ENCODE data around the gene AMACR. TPM values are rescaled to one million over a fixed set of nuclear protein-coding genes. Genes with fewer than 3 reads are reported as not detected.

The AMACR gene
- total and polyA plus RNA-seq, 9 of the 15 experiments (the other 6 are each of a cell fraction or from before 2014, with no cell fraction given) = 0.72 to 4.6 (median 4.0) TPM

DNA sequence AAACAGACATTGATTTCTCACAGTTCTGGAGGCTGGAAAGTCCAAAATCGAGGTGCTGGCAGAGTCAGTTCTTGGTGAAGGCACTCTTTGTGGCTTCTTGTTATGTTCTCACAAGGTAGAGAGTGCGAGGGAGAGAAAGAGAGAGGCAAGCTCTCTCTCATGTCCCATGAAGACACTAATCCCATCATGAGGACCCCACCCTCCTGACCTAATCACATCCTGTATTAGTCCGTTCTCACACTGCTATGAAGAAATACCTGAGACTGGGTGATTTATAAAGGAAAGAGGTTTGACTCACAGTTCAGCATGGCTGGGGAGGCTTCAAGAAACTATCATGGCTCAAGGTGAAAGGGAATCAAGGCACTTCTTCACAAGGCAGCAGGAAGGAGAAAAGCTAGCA lies 5.7 kb upstream of the AMACR start:
- no peak for TF ChIP-seq LARP7 (IDR thresholded peaks at IDR 0.05)
- TF ChIP-seq ZNF707 (CRISPR knock-in tag; conservative IDR thresholded peaks at IDR 0.05) = no peak
- Histone ChIP-seq H3K36me3 (ENCODE audit: control insufficient read depth, insufficient read depth, low read length) (no peaks in the 10 kb centered on the region), H4K20me1 (replicated peaks; ENCODE audit: control insufficient read depth, insufficient read depth, low read length) (no peaks in the 10 kb centered on the region), H3K4me2 (ENCODE audit: insufficient read depth, low read length) (no peak overlapping the region), H3K27me3 (ENCODE audit: control insufficient read depth in 2 of 2, insufficient read depth in 2 of 2, low read length in 2 of 2) (peaks cover 0 to 3% of the 10 kb centered on the region in 2 experiments; a peak in 1 of 5 replicates), H3K9ac (ENCODE audit: insufficient read depth in 1 of 2, low read depth in 2 of 2, low read length in 2 of 2) (no peak overlapping the region), H2AFZ (ENCODE audit: low read depth, low read length) (no peak overlapping the region), H3K4me3 (no peak overlapping the region), H3K4me1 (replicated peaks in 1 of 2; ENCODE audit: control insufficient read depth in 2 of 2, insufficient read depth in 2 of 2, low read length in 2 of 2) (no peaks in the 10 kb centered on the region), H3K9me1 (ENCODE audit: control insufficient read depth, insufficient read depth, low read length) (no peaks in the 10 kb centered on the region), H3K9me3 (replicated peaks; ENCODE audit: control insufficient read depth, insufficient read depth, low read depth, low read length) (no peaks in the 10 kb centered on the region), H3K79me2 (ENCODE audit: control insufficient read depth, insufficient read depth, low read length) (no peaks in the 10 kb centered on the region), H3K27ac (ENCODE audit: extremely low read depth, low read depth, low read length) (no peak overlapping the region)
- ChIA-PET POLR2A (no interaction called here), CTCF (ENCODE audit: low intra/inter-chr PET ratio) (no interaction called here)
- in situ Hi-C loops (cut with MboI) (no loop called here), intact Hi-C loops (cut with micrococcal nuclease) (no loop called here)
- 0% methylated on average over 3 of the region's 3 CpGs for WGBS (ENCODE audit: insufficient coverage, low coverage, missing lambda C conversion rate)
- DNase-seq (ENCODE audit: extremely low read depth in 1 of 4, low spot score in 3 of 4) (no peak), FAIRE-seq (no peak), ATAC-seq (no peak)
- no TSS peak for BruUV-seq (replicated peaks)

DNA sequence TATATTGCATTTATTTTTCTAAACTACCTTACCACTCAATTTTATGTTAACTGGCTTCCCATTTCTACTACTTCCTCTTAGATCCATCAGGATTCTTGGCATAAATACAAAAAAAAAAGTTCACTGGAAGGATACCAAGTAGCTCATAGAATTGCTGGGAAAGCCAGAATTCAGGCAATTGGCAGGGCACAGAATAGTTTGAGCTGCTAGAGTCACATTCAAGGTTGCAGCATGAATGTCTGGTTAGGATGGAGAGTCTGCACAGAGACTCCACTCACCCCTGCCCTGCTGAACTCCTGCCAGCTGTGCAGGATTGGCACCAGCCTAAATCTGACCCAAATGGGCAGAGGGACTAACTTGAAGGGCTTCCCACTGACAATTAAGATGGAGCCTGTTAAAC lies 4.9 kb upstream of the AMACR start:
- FAIRE-seq (no peak), ATAC-seq (no peak), DNase-seq (ENCODE audit: extremely low read depth in 1 of 4, low spot score in 3 of 4) (no peak)
- no peak overlapping the region for H3K27ac ChIP-seq (ENCODE audit: extremely low read depth, low read depth, low read length)
- no peaks in the 10 kb centered on the region for H3K9me1 ChIP-seq (ENCODE audit: control insufficient read depth, insufficient read depth, low read length)
- H3K4me3 ChIP-seq = no peak overlapping the region
- ChIA-PET POLR2A (interaction anchor here (0.7 to 1.3 kb wide), 3 partner anchors 8 to 916 kb away, joined by 3 read pairs; no protein-coding TSS in a partner anchor), CTCF (ENCODE audit: low intra/inter-chr PET ratio) (no interaction called here)
- H3K4me2 ChIP-seq (ENCODE audit: insufficient read depth, low read length) = no peak overlapping the region
- no peaks in the 10 kb centered on the region for H3K79me2 ChIP-seq (ENCODE audit: control insufficient read depth, insufficient read depth, low read length)
- in situ Hi-C loops (cut with MboI) (no loop called here), intact Hi-C loops (cut with micrococcal nuclease) (no loop called here)
- no peaks in the 10 kb centered on the region for H4K20me1 ChIP-seq (replicated peaks; ENCODE audit: control insufficient read depth, insufficient read depth, low read length)
- TF ChIP-seq, protein P1, sequence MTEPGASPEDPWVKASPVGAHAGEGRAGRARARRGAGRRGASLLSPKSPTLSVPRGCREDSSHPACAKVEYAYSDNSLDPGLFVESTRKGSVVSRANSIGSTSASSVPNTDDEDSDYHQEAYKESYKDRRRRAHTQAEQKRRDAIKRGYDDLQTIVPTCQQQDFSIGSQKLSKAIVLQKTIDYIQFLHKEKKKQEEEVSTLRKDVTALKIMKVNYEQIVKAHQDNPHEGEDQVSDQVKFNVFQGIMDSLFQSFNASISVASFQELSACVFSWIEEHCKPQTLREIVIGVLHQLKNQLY (CRISPR knock-in tag; conservative IDR thresholded peaks at IDR 0.05) = no peak
- H3K27me3 ChIP-seq (ENCODE audit: control insufficient read depth in 2 of 2, insufficient read depth in 2 of 2, low read length in 2 of 2) = peaks cover 0 to 3% of the 10 kb centered on the region in 2 experiments; a peak in 1 of 5 replicates
- BruUV-seq (replicated peaks) = no TSS peak
- no peak overlapping the region for H2AFZ ChIP-seq (ENCODE audit: low read depth, low read length)
- H3K4me1 ChIP-seq (replicated peaks in 1 of 2; ENCODE audit: control insufficient read depth in 2 of 2, insufficient read depth in 2 of 2, low read length in 2 of 2) = peaks cover 0 to 3% of the 10 kb centered on the region in 2 experiments; a peak in 1 of 5 replicates
- no peaks in the 10 kb centered on the region for H3K9me3 ChIP-seq (replicated peaks; ENCODE audit: control insufficient read depth, insufficient read depth, low read depth, low read length)
- H3K9ac ChIP-seq (ENCODE audit: insufficient read depth in 1 of 2, low read depth in 2 of 2, low read length in 2 of 2) = no peak overlapping the region
- H3K36me3 ChIP-seq (ENCODE audit: control insufficient read depth, insufficient read depth, low read length) = no peaks in the 10 kb centered on the region

Data from K562 (cell line).